ENCODE data around the gene MATN1. TPM values are rescaled to one million over a fixed set of nuclear protein-coding genes. Genes with fewer than 3 reads are reported as not detected.

Gene MATN1
- total RNA-seq, 4 donors from 2014 or later = 0.46 to 1.7 TPM; not detected in 2

GRCh38 chr1:30738040-30738714 is 14.8 kb upstream of the MATN1 start:
- Histone ChIP-seq H3K4me3 (no peak overlapping the region), H3K36me3 (no peaks in the 10 kb centered on the region), H3K27me3 (no peaks in the 10 kb centered on the region), H3K27ac (no peak overlapping the region), H3K9me3 (no peaks in the 10 kb centered on the region), H3K4me1 (no peaks in the 10 kb centered on the region)
- no peak for TF ChIP-seq CTCF (IDR thresholded peaks at IDR 0.05)
- TF ChIP-seq POLR2A (IDR thresholded peaks at IDR 0.05) = no peak
- intact Hi-C loops (cut with DNase I; ENCODE audit: low total_unique reads) = no loop called here
- no peak for DNase-seq

DNA sequence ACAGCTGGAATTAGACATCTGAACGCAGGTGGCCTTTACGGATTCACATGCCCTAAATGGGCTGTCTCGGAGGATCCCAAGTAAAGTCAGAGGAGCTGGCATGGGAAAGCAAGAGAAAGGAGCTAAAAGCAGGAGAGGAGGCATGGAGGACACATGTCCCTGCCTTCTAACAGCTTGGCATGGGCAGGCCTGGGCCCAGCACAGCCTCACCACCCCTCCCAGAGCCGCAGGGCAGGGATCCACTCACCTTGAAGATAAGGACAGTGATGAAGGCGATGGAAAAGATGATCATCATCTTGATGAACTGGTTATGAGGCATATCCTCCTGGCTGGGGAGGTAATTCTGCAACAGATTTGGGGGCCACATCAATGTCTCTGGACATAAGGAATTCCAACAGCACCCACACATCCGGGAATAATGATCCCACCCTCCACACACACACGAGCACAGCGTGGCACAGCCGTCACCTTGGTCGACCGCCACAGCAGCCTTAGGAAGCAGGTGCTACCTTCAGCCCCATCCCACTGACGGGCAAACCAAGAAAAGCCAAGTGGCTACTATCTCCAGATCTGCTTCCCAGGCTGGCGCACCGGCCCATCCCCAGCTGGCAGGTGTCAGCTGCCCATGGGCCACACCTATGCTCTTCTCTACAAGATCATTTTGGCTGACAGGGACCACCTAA is 14.1 kb upstream of the MATN1 start:
- intact Hi-C loops (cut with DNase I; ENCODE audit: low total_unique reads) = no loop called here
- no peaks in the 10 kb centered on the region for H3K4me1 ChIP-seq
- no peaks in the 10 kb centered on the region for H3K36me3 ChIP-seq
- H3K27ac ChIP-seq = no peak overlapping the region
- no peak overlapping the region for H3K4me3 ChIP-seq
- no peaks in the 10 kb centered on the region for H3K27me3 ChIP-seq
- TF ChIP-seq POLR2A (IDR thresholded peaks at IDR 0.05) = no peak
- no peak for TF ChIP-seq CTCF (IDR thresholded peaks at IDR 0.05)
- DNase-seq = no peak
- H3K9me3 ChIP-seq = no peaks in the 10 kb centered on the region

DNA sequence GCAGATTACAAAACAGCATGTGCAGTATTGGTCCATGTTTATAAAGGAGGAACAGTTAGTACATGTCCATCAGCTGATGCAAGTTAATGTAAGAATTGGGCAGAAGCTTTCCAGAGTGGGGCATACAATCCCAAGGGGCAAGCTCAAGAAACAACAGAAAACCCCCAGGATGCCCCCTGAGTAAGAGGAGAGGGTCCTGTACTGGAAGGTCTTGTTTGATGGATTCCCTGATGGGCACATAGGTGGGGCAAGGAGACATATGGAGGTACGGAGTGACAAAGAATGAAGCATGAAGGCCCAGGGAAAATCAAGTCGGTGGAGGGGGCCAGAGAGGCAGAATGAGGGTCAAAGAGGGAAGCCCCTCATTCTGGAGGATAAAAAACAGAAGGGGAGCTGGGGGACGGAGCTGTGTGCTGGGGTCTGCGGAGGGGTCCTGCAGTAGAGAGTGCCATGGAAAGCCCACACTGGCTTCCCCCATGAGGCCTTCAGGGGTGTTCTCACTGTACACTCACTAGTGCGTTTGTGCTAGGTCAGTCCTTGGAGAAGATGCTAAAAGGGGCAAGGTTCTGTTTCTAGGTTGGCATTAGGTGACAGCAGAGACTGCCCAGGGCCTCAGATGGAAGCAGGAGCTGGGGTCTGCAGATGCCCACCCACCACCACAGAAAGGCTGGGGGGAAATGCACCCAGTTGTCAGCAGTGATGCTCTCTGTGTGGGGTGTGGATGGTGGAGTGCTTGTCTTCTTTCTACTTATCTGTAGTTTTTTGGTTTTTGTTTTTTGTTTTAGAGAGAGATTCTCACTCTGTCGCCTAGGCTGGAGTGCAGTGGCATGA is 12.5 kb upstream of the MATN1 start:
- no peaks in the 10 kb centered on the region for H3K36me3 ChIP-seq
- no peak overlapping the region for H3K27ac ChIP-seq
- H3K9me3 ChIP-seq = no peaks in the 10 kb centered on the region
- no peak for TF ChIP-seq CTCF (IDR thresholded peaks at IDR 0.05)
- TF ChIP-seq POLR2A (IDR thresholded peaks at IDR 0.05) = no peak
- intact Hi-C loops (cut with DNase I; ENCODE audit: low total_unique reads) = no loop called here
- no peaks in the 10 kb centered on the region for H3K4me1 ChIP-seq
- no peak overlapping the region for H3K4me3 ChIP-seq
- no peak for DNase-seq
- no peaks in the 10 kb centered on the region for H3K27me3 ChIP-seq

- Histone ChIP-seq H3K27me3 (no peaks in the 10 kb centered on the region), H3K27ac (no peak overlapping the region), H3K36me3 (no peaks in the 10 kb centered on the region), H3K4me3 (no peak overlapping the region), H3K9me3 (no peaks in the 10 kb centered on the region), H3K4me1 (no peaks in the 10 kb centered on the region)
- no peak for TF ChIP-seq POLR2A (IDR thresholded peaks at IDR 0.05)
- no peak for TF ChIP-seq CTCF (IDR thresholded peaks at IDR 0.05)
- intact Hi-C loops (cut with DNase I; ENCODE audit: low total_unique reads) = no loop called here
- DNase-seq = no peak
Observed at GRCh38 chr1:30735124-30735523, 11.7 kb upstream of the MATN1 start.

- Histone ChIP-seq H3K4me1 (no peaks in the 10 kb centered on the region), H3K36me3 (no peaks in the 10 kb centered on the region), H3K27ac (no peak overlapping the region), H3K27me3 (no peaks in the 10 kb centered on the region), H3K4me3 (no peak overlapping the region), H3K9me3 (no peaks in the 10 kb centered on the region)
- intact Hi-C loops (cut with DNase I; ENCODE audit: low total_unique reads) = no loop called here
- DNase-seq = no peak
- TF ChIP-seq POLR2A (IDR thresholded peaks at IDR 0.05) = no peak
- TF ChIP-seq CTCF (IDR thresholded peaks at IDR 0.05) = no peak
Observed at GRCh38 chr1:30734580-30734979, 11.2 kb upstream of the MATN1 start.

All from uterus (tissue), 4 donors.